Bone marrow (tissue), 2 donors: ENCODE results near the gene RAB3GAP1.
"Not testable (repeated sequence)": the region's sequence is repeated elsewhere in the genome, so short reads cannot be mapped to it uniquely, and the experiment has no call there.

Experiments used
- DNase-seq, 2 donors: peaks; one replicate each; lab custom pipeline; 2025; lab: John Stamatoyannopoulos, UW

The RAB3GAP1 gene

GRCh38 chr2:135052042-135052876 is at the start of gene RAB3GAP1:
Gene RAB3GAP1 (plus strand): TSS chr2:135052292. CDS start chr2:135052308, 16 bp downstream.
- DNase-seq: peak; percentile 51 to 87

- DNase-seq: no peak
Observed at GRCh38 chr2:135002836-135003235, 49.3 kb upstream of the RAB3GAP1 start.

- DNase-seq: peak in 1 of 2 donors; percentile 22
Observed at GRCh38 chr2:135004005-135004746, 47.9 kb upstream of the RAB3GAP1 start.

GRCh38 chr2:135005753-135006152 is 46.3 kb upstream of the RAB3GAP1 start:
- DNase-seq: no peak

GRCh38 chr2:135009339-135009738 is 42.8 kb upstream of the RAB3GAP1 start:
- DNase-seq: no peak

- no peak for DNase-seq
Observed at GRCh38 chr2:135010200-135010942, 41.7 kb upstream of the RAB3GAP1 start.

GRCh38 chr2:135011633-135012032 is 40.5 kb upstream of the RAB3GAP1 start:
- DNase-seq: no peak

- DNase-seq: no peak
Observed at GRCh38 chr2:135021618-135022017, 30.5 kb upstream of the RAB3GAP1 start.

- no peak for DNase-seq
Observed at GRCh38 chr2:135022952-135023880, 28.9 kb upstream of the RAB3GAP1 start.

GRCh38 chr2:135023886-135024485 is 28.1 kb upstream of the RAB3GAP1 start:
- DNase-seq: no peak

- DNase-seq: no peak
Observed at GRCh38 chr2:135029481-135030134, 22.5 kb upstream of the RAB3GAP1 start.

- no peak for DNase-seq
Observed at GRCh38 chr2:135030826-135031225, 21.3 kb upstream of the RAB3GAP1 start.

- not testable (repeated sequence) for DNase-seq
Observed at GRCh38 chr2:135033216-135033615, 18.9 kb upstream of the RAB3GAP1 start.

- no peak for DNase-seq
Observed at GRCh38 chr2:135037831-135038230, 14.3 kb upstream of the RAB3GAP1 start.

GRCh38 chr2:135043345-135043744 is 8.7 kb upstream of the RAB3GAP1 start:
- no peak for DNase-seq

- DNase-seq: no peak
Observed at GRCh38 chr2:135047300-135047699, 4.8 kb upstream of the RAB3GAP1 start, which contains the start of gene MAP3K19. Gene MAP3K19 (minus strand): TSS chr2:135047447. CDS start chr2:135024647, 22,800 bp downstream.

GRCh38 chr2:135048122-135048521 is 4.0 kb upstream of the RAB3GAP1 start:
- DNase-seq: no peak

- no peak for DNase-seq
Observed at GRCh38 chr2:135050132-135050531, 2.0 kb upstream of the RAB3GAP1 start.

- DNase-seq: no peak
Observed at GRCh38 chr2:135050684-135051083, 1.4 kb upstream of the RAB3GAP1 start.

GRCh38 chr2:135052997-135053474 is 944 bp downstream of the RAB3GAP1 start:
- no peak for DNase-seq
